GM19452 (cell line): Measurements from ENCODE around the gene LSP1.

Experiments
- ATAC-seq: cut with Tn5 transposase; IDR thresholded peaks from one replicate; pipeline ENCODE4 v1.9.1; 2021; ENCODE audit not compliant: unreplicated experiment

LSP1 gene

GRCh38 chr11:1926156-1927025, 73.5 kb downstream of the LSP1 start:
- no peak for ATAC-seq

DNA sequence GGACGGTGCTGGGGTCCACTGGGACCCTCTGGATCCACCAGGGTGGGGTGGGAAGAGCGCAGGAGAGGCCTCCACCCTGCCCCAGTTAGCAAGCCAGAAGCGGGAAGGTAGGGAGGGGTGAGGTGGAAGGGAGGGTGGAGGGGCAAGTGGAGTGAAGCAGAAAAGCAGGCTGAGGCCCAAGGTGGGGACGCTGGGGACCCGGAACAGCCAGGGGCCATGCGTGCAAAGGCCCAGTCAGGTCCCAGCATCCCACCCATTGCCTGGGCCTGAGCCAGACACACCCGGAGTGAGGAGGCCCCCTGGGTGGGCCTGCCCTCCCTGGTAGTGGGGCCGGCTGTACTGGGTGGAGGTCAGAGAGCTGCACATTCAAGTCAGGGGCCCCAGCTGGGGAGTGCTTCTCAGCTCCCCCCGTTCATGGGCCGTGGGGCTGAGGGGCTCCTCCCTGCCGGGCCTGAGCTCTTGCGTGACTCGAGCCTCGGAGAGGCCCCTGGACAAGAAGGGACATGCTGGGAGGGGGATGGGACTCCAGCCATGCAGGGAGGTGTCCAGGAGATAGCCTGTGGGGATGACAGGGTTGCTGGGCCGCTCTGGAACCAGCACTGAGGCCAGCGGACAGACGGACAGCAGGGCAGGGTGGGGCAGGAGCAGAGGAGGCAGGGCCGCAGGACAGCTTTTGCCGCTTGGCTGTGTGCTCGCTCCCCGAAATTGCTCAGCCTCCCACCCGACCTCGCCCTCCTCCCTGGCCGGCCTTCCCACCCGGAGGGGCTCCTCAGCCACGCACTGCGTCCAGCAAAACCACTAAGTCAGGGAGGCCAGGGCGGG, 74.4 kb downstream of the LSP1 start:
- no peak for ATAC-seq

- ATAC-seq, result no peak
Observed at GRCh38 chr11:1927848-1928469, 75.1 kb downstream of the LSP1 start.

- ATAC-seq, result no peak
Observed at GRCh38 chr11:1928470-1928890, 75.6 kb downstream of the LSP1 start.

- ATAC-seq, result no peak
Observed at GRCh38 chr11:1928891-1929541, 76.1 kb downstream of the LSP1 start.

GRCh38 chr11:1929621-1930461, 77.0 kb downstream of the LSP1 start:
- no peak for ATAC-seq

DNA sequence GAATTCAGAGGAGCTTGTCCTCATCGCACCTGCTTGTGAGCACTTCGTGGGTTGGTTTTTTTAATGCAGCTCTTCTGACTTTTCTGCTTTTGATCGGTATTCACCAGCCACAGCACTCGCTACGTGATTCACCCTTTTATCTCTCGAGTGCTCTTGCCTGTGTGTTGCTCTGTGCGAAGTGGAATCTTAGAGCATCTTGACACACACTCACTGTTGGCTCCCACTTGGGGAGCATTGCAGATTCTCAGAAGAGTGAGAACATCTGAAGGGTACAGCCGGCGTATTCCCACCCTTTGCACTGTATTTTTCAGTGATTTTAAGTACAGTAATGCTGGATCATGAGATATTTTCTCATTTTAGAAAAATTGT, 77.6 kb downstream of the LSP1 start:
- no peak for ATAC-seq

DNA sequence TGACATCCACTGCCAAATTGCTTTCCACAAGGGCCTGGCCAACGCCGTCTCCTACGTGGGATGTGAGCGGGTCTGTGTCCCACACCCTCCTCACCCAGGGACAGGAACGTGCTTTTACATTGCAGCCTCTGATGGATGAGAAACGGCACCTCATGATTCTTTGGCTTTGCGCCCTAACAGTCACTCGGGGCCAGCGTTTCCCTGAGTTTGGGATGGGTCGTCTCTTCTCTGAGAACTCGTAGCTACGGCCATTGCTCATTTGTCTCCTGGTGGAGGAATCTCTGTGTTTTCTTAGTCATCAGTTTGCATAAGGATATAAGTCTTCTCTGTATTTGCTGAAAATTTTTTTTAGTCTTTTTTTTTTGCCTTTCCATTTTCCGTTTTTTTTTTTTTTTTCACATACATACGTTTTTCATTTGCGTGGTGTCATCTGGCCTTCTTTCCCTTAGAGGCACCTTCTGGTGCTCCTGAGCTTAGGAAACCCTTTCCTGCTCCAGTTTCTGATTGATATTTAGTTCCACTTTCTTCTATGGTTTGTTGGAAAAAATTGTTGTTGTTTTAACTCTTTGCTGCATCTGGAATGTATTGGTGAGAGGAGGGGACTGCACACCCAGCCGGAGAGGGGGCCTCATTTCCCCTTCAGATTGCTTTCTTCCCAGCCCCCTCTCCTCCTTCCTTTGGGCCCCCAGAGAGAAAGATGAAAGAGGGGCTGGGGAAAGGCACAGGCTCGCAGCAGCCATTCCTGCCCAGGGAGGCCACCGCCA, 78.6 kb downstream of the LSP1 start:
- ATAC-seq, result no peak

DNA sequence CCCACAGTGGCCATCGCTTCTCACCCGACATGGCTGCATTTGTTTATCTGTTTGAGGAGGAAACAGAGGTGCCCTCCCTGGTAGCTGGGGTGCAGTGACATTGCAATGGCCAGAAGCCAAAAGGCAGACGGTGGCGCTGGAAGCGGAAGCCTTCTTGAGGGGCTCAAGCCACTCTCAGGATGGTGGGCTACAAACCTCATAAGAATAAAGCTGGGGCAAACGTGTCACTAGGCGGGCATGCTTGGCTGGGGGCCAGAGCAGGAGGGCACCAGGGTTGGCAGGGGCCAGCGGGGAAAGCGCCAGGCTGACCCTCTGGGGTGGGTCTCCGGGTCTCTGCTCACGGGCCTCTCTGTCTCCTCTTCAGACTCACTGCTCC, 79.2 kb downstream of the LSP1 start:
- ATAC-seq, result no peak

- no peak for ATAC-seq
Observed at GRCh38 chr11:1932681-1933080, 79.8 kb downstream of the LSP1 start.

GRCh38 chr11:1933416-1934334, 80.8 kb downstream of the LSP1 start:
- ATAC-seq, result no peak

- ATAC-seq, result no peak
Observed at GRCh38 chr11:1934335-1935155, 81.7 kb downstream of the LSP1 start.

- ATAC-seq, result no peak
Observed at GRCh38 chr11:1935156-1936071, 82.5 kb downstream of the LSP1 start.

DNA sequence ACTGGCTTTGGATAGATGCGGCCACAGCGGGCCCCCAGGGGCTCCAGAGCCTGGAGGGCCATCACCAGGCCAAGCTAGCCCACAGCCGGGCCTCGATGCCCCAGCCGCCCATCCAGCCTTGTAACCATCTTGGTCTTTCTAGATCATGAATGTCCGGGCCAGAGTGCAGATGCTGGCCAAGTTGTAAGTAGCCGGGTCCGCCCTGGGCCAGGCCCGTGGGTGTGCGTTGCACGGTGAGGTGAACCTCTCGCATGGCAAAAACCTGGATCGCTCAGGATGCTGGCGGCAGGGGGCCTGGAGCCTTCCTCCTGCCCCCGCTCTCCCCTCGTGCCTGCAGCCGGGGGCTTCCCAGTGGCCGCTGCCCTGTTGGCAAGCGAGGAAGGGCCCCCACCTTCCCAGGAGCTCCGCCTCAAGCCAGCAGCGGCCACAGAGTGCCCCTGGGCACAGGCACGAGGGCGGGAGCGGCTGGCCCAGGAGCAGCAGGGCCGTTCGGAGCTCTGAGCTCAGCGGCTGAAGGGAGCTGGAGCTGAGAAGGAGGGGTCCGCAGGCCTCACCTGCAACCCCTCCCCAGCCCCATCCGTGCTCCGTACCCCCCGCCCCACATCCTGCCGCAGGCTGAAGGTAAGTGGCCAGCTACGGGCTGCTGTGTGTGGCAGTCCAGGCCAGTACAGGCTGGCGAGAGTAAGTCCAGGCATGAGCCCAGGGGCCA, 83.3 kb downstream of the LSP1 start:
- ATAC-seq, result no peak

DNA sequence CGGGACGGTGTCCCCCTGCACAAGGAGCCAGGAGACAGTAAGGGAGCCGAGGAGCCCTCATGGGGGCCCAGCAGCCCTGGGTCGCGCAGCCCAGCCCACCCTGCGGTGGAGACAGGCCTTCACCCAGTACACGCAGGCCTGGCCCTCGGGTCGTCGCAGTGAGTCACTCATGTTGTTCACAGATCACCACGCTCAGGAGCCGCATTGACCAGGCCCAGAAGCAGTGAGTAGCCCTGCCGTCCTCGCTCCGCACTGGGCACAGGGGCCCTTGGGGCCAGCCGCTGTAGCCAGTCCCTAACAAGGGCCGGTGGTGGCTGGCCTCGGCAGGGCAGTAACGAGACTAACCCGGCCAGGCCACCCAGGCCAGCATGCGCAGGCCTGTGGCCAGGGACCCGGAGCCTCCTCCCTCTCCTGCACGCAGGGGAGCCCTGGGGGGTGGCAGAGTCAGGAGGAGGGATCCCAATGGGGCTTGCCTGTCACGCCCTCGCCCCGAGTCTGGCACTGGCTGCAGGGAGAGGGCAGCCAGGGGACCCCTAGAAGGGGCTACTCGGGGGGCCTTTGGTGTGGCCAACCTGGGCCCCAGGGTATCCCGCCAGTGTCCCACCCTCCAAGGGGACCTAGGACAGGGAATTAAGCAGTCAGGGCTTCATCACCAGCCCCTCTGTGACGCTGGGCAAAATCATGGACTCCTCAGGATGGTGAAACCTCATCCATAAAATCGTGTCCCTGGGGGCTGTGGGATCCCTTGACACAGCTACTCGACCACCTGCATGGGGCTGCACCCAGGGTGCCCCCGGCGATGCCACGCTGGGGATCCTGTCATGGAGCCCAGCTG, 84.1 kb downstream of the LSP1 start:
- no peak for ATAC-seq
